GM23338 (cell line): ENCODE measurements around the gene CPNE5. TPM values are rescaled to one million over a fixed set of nuclear protein-coding genes. Genes with fewer than 3 reads are reported as not detected.

Experiments used
- ATAC-seq: fragments of 200-7000 bp; cut with Tn5 transposase; 3 replicates; pipeline ENCODE4 v1.9.1; 2020
- DNase-seq: peaks from one replicate; pipeline ENCODE4 v3.0.0-alpha.2; 2015; ENCODE audit warnings: low spot score
- H2AFZ ChIP-seq: fragments of 200-600 bp; sonication (generic); 2 replicates; pipeline ENCODE4 v1.8.0; 2016; ENCODE audit warnings: antibody characterized with exemption, mild to moderate bottlenecking, moderate library complexity
- H3F3A ChIP-seq: fragments of 200-600 bp; sonication (generic); replicated peaks from 2 replicates; pipeline ENCODE4 v1.8.0; 2017; ENCODE audit warnings: antibody characterized with exemption, mixed run types, low read depth
- H3K27ac ChIP-seq: fragments of 200-600 bp; sonication (generic); 2 replicates; pipeline ENCODE4 v1.6.1; 2016; ENCODE audit warnings: low read depth
- H3K27me3 ChIP-seq: fragments of 200-600 bp; sonication (generic); 2 replicates; pipeline ENCODE4 v1.8.0; 2016; ENCODE audit warnings: mild to moderate bottlenecking, mixed run types, moderate library complexity; ENCODE audit not compliant: insufficient read depth
- H3K36me3 ChIP-seq: fragments of 200-600 bp; sonication (generic); 2 replicates; pipeline ENCODE4 v1.8.0; 2016; ENCODE audit warnings: mild to moderate bottlenecking; ENCODE audit not compliant: insufficient read depth
- H3K4me1 ChIP-seq: fragments of 200-600 bp; sonication (generic); 2 replicates; pipeline ENCODE4 v1.8.0; 2016; ENCODE audit warnings: mild to moderate bottlenecking, moderate library complexity; ENCODE audit not compliant: insufficient read depth
- H3K4me2 ChIP-seq: fragments of 200-600 bp; sonication (generic); 2 replicates; pipeline ENCODE4 v1.7.1; 2017; ENCODE audit warnings: mixed run types
- H3K4me3 ChIP-seq: fragments of 200-600 bp; sonication (generic); 2 replicates; pipeline ENCODE4 v1.6.1; 2016; ENCODE audit warnings: mixed run types
- H3K79me2 ChIP-seq: fragments of 200-600 bp; sonication (generic); replicated peaks from 2 replicates; pipeline ENCODE4 v1.8.0; 2017; ENCODE audit warnings: mild to moderate bottlenecking; ENCODE audit not compliant: insufficient read depth
- H3K9me2 ChIP-seq: fragments of 200-600 bp; sonication (generic); 2 replicates; pipeline ENCODE4 v1.8.0; 2017; ENCODE audit not compliant: insufficient read depth
- H4K20me1 ChIP-seq: fragments of 200-600 bp; sonication (generic); replicated peaks from 2 replicates; pipeline ENCODE4 v1.8.0; 2017; ENCODE audit warnings: mild to moderate bottlenecking; ENCODE audit not compliant: insufficient read depth
- H3K27ac Mint-ChIP-seq: 2 replicates; pipeline ENCODE4 v1.8.0; 2020; ENCODE audit warnings: inconsistent platforms, mild to moderate bottlenecking, moderate library complexity, mixed read lengths
- H3K27me3 Mint-ChIP-seq: 3 replicates; pipeline ENCODE4 v1.8.0; 2022; ENCODE audit warnings: low read depth, mild to moderate bottlenecking, moderate library complexity, mixed read lengths, inconsistent platforms; ENCODE audit not compliant: insufficient read depth, poor library complexity
- H3K36me3 Mint-ChIP-seq: 3 replicates; pipeline ENCODE4 v1.8.0; 2021; ENCODE audit warnings: low read depth, mild to moderate bottlenecking, inconsistent platforms, moderate library complexity, mixed read lengths
- H3K4me1 Mint-ChIP-seq: 3 replicates; pipeline ENCODE4 v1.8.0; 2020; ENCODE audit warnings: mild to moderate bottlenecking, inconsistent platforms, mixed read lengths
- H3K4me3 Mint-ChIP-seq: 3 replicates; pipeline ENCODE4 v1.8.0; 2021; ENCODE audit warnings: moderate library complexity, mild to moderate bottlenecking, inconsistent platforms, mixed read lengths
- H3K9me3 Mint-ChIP-seq: 3 replicates; pipeline ENCODE4 v1.8.0; 2020; ENCODE audit warnings: moderate library complexity, mild to moderate bottlenecking, inconsistent platforms, mixed read lengths
- CREB1 ChIP-seq: fragments of 250-450 bp; sonication (Bioruptor Pico); IDR thresholded peaks from 2 replicates; pipeline ENCODE4 v1.5.0; 2020; ENCODE audit warnings: low read depth, mild to moderate bottlenecking, moderate library complexity
- ETS1 ChIP-seq: IDR thresholded peaks from 2 replicates; pipeline ENCODE4 v1.6.1; 2016; ENCODE audit warnings: antibody characterized with exemption
- EZH2 ChIP-seq: fragments of 200-600 bp; sonication (generic); IDR thresholded peaks from one replicate; pipeline ENCODE4 v1.8.0; 2017; ENCODE audit warnings: antibody characterized with exemption, mild to moderate bottlenecking, low read depth; ENCODE audit not compliant: unreplicated experiment
- JUNB ChIP-seq: IDR thresholded peaks from one replicate; pipeline ENCODE4 v1.6.1; 2016; ENCODE audit warnings: antibody characterized with exemption; ENCODE audit not compliant: unreplicated experiment
- NANOG ChIP-seq: IDR thresholded peaks from 2 replicates; pipeline ENCODE4 v1.6.1; 2016; ENCODE audit warnings: antibody characterized with exemption, borderline replicate concordance
- REST ChIP-seq: IDR thresholded peaks from one replicate; pipeline ENCODE4 v1.6.1; 2018; ENCODE audit warnings: antibody characterized with exemption; ENCODE audit not compliant: unreplicated experiment
- STAT1 ChIP-seq: IDR thresholded peaks from one replicate; pipeline ENCODE4 v1.6.1; 2016; ENCODE audit warnings: antibody characterized with exemption; ENCODE audit not compliant: unreplicated experiment
- ZNF114 ChIP-seq: fragments of 250-450 bp; sonication (Bioruptor Pico); IDR thresholded peaks from 2 replicates; pipeline ENCODE4 v1.5.0; 2020; ENCODE audit warnings: mild to moderate bottlenecking, moderate library complexity
- ZNF462 ChIP-seq: fragments of 250-450 bp; sonication (Bioruptor Pico); IDR thresholded peaks from 2 replicates; pipeline ENCODE4 v1.5.0; 2020; ENCODE audit warnings: mild to moderate bottlenecking, moderate library complexity
- polyA plus RNA-seq: library from polyadenylated mRNA; unstranded; fragments of >200 nt; fragmentation: Nextera tagmentation; extraction: Ambion mirVana; gene quantifications from 2 replicates; pipeline ENCODE4 v1.2.1, GENCODE V29; 2016
- total RNA-seq: library from RNA; depleted of rRNA; stranded (reverse); fragments of >200 nt; shearing (Covaris generic); gene quantifications from 2 replicates; pipeline ENCODE4 v1.2.3, GENCODE V29; 2014

The CPNE5 gene
- total and polyA plus RNA-seq, 2 experiments from 2014 or later: 0.14 to 0.42 TPM

- no peak for TF ChIP-seq REST
- no peak for TF ChIP-seq CREB1 (CRISPR knock-in tag)
- TF ChIP-seq NANOG: no peak
- no peak for TF ChIP-seq EZH2
- TF ChIP-seq ZNF114 (CRISPR knock-in tag): no peak
- TF ChIP-seq STAT1: no peak
- no peak for TF ChIP-seq ETS1
These were observed 33.9 kb upstream of the CPNE5 start (continued) for GRCh38 chr6:36873115-36873514.

GRCh38 chr6:36871686-36872085 is 32.4 kb upstream of the CPNE5 start:
- no peaks in the 10 kb centered on the region for H3K9me3 Mint-ChIP-seq
- Histone ChIP-seq H3F3A (no peaks in the 10 kb centered on the region), H3K4me3 (no peak overlapping the region), H3K9me2 (no peaks in the 10 kb centered on the region), H3K27ac (peak overlapping the region; percentile 71; the same call in 1 of the 2 replicates), H2AFZ (no peak overlapping the region), H4K20me1 (peaks cover 29% of the 10 kb centered on the region), H3K79me2 (peaks cover 74% of the 10 kb centered on the region), H3K4me1 (peaks cover 10% of the 10 kb centered on the region), H3K27me3 (no peaks in the 10 kb centered on the region), H3K36me3 (peaks cover 21% of the 10 kb centered on the region; the same call in 1 of the 2 replicates), H3K4me2 (no peak overlapping the region)
- no peak for DNase-seq
- no peaks in the 10 kb centered on the region for H3K27me3 Mint-ChIP-seq
- peaks cover 42% of the 10 kb centered on the region for H3K36me3 Mint-ChIP-seq
- no peak overlapping the region for H3K27ac Mint-ChIP-seq
- peaks cover 22% of the 10 kb centered on the region for H3K4me1 Mint-ChIP-seq
- ATAC-seq: no peak
- no peak overlapping the region for H3K4me3 Mint-ChIP-seq
- TF ChIP-seq CREB1 (CRISPR knock-in tag) (no peak), REST (no peak), STAT1 (no peak), JUNB (no peak), ZNF462 (CRISPR knock-in tag) (no peak)
